C4-2B (cell line): ENCODE measurements around the gene PRKG1.

Experiments
- CTCF ChIP-seq: fragments of 450-650 bp; conservative IDR thresholded peaks from 2 replicates; pipeline ENCODE4 v1.5.1; 2017; ENCODE audit warnings: mild to moderate bottlenecking
- ZFX ChIP-seq: fragments of 450-650 bp; IDR thresholded peaks from 2 replicates; pipeline ENCODE4 v1.6.1; 2017

GRCh38 chr10:52276163-52276562 lies 1201.9 kb downstream of the PRKG1 start:
- TF ChIP-seq CTCF (no peak), ZFX (no peak)
